Skeletal muscle tissue (tissue), 4 donors: ENCODE data around the gene IGFBP1. TPM values are rescaled to one million over a fixed set of nuclear protein-coding genes. Genes with fewer than 3 reads are reported as not detected.

Experiments
- H3K27ac ChIP-seq: one replicate; pipeline ENCODE4 v1.7.0; 2013; ENCODE audit warnings: mild to moderate bottlenecking, low read depth, low read length, inconsistent platforms
- H3K27me3 ChIP-seq, 3 donors: one replicate each; pipeline ENCODE4 v1.7.0; 2013; ENCODE audit warnings: low read length in 3 of 3; ENCODE audit not compliant: control insufficient read depth in 3 of 3, insufficient read depth in 3 of 3
- H3K36me3 ChIP-seq, 3 donors: one replicate each; pipeline ENCODE4 v1.7.0; 2013; ENCODE audit warnings: low read length in 3 of 3; ENCODE audit not compliant: control insufficient read depth in 3 of 3, insufficient read depth in 3 of 3
- H3K4me1 ChIP-seq, 3 donors: one replicate each; pipeline ENCODE4 v1.7.0; 2013; ENCODE audit warnings: low read length in 3 of 3, mild to moderate bottlenecking in 3 of 3; ENCODE audit not compliant: control insufficient read depth in 3 of 3, insufficient read depth in 3 of 3
- H3K4me3 ChIP-seq, 3 donors: one replicate each; pipeline ENCODE4 v1.7.0; 2013; ENCODE audit warnings: low read length in 3 of 3
- H3K9ac ChIP-seq, 3 donors: one replicate each; pipeline ENCODE4 v1.7.0; 2013; ENCODE audit warnings: low read length in 3 of 3, mild to moderate bottlenecking in 3 of 3, moderate library complexity in 2 of 3, low read depth in 1 of 3
- H3K9me3 ChIP-seq, 3 donors: one replicate each; pipeline ENCODE4 v1.7.0; 2013; ENCODE audit warnings: low read length in 3 of 3; ENCODE audit not compliant: control insufficient read depth in 3 of 3
- total RNA-seq: library from RNA; depleted of rRNA; stranded (reverse); fragments of >200 nt; gene quantifications from one replicate; pipeline ENCODE4 v1.2.3, GENCODE V29; 2014
- donor health status: Osteomylitis.

Gene IGFBP1
- total RNA-seq, 1 donor from 2014 or later: not detected

- H3K27ac ChIP-seq: no peak overlapping the region
- H3K4me1 ChIP-seq: peaks cover 20 to 35% (median 27%) of the 10 kb centered on the region in 3 donors
- peaks cover 20 to 43% (median 21%) of the 10 kb centered on the region in 3 donors for H3K27me3 ChIP-seq
Observed at GRCh38 chr7:45917658-45918057, 29.4 kb downstream of the IGFBP1 start.

GRCh38 chr7:45918556-45918955, 30.3 kb downstream of the IGFBP1 start:
- no peak overlapping the region for H3K9ac ChIP-seq
- H3K36me3 ChIP-seq: peaks cover 5 to 14% (median 6%) of the 10 kb centered on the region in 3 donors
- H3K27me3 ChIP-seq: peaks cover 21 to 48% (median 24%) of the 10 kb centered on the region in 3 donors
- peaks cover 20 to 38% (median 31%) of the 10 kb centered on the region in 3 donors for H3K4me1 ChIP-seq
- no peak overlapping the region for H3K27ac ChIP-seq
- H3K4me3 ChIP-seq: no peak overlapping the region
- no peaks in the 10 kb centered on the region for H3K9me3 ChIP-seq

More at GRCh38 chr7:45917658-45918057, 29.4 kb downstream of the IGFBP1 start:
- Histone ChIP-seq H3K9ac (no peak overlapping the region), H3K4me3 (peak overlapping the region; percentile 8 to 39 (median 8)), H3K36me3 (peaks cover 5 to 14% (median 6%) of the 10 kb centered on the region in 3 donors), H3K9me3 (no peaks in the 10 kb centered on the region)

DNA sequence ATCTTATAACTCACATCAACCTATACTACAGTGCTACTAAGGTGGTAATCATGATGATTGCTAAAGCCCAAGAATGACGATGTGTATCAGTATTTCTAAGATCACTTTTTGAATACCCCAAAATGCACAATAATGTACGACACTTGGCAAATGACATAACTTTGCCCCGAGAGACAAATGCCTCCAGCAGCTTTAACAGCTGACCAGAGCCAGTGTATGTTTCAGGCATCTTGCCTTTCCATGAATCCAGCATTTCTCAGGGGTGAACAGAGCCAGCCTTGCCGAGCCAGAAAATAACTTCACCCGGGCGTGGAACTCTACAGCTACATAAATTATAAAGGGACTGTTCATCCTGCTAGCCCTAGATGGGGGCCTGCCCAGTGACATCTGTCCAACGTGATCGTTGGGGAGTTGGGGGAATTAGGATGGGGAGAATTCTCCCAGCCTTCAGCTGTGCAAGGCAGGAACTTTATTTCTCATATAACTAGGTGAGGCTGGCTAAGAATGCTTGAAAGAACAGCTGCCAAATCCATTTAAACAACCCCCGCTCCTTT, 31.0 kb downstream of the IGFBP1 start:
- no peak overlapping the region for H3K27ac ChIP-seq
- H3K36me3 ChIP-seq: peaks cover 5 to 14% (median 6%) of the 10 kb centered on the region in 3 donors

DNA sequence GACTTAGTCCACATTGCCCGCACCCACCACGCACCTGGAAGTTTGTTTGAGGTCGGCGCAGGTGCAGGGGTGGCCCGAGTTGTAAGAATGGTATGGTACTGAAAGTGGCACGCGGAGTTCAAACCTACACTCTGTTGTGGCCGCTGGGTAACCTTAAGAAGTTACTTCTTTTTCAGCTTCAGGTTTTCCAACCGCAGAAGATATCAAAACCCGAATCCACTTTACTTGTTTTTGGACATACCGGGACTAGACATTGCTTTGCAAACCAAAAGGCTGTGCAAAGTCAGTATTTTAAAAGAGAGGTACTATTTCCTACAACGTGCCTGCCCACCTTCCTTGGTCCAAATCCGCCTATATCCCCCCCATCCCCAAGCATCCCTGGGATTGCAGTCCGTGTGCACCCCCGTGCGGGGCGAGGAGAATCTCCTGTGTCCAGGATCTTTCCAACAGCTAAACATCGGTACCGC, 31.7 kb downstream of the IGFBP1 start:
- H3K9ac ChIP-seq: peak overlapping the region in 2 of 3 donors; percentile 11 to 72
- peaks cover 20 to 43% (median 31%) of the 10 kb centered on the region in 3 donors for H3K4me1 ChIP-seq
- H3K4me3 ChIP-seq: peak overlapping the region; percentile 63 to 74 (median 71)
- H3K36me3 ChIP-seq: peaks cover 0 to 11% (median 2%) of the 10 kb centered on the region in 3 donors
- H3K27ac ChIP-seq: no peak overlapping the region
- peaks cover 25 to 57% (median 29%) of the 10 kb centered on the region in 3 donors for H3K27me3 ChIP-seq
- no peaks in the 10 kb centered on the region for H3K9me3 ChIP-seq

More for the DNA sequence above, 31.0 kb downstream of the IGFBP1 start:
- H3K9ac ChIP-seq: no peak overlapping the region
- H3K27me3 ChIP-seq: peaks cover 25 to 53% (median 26%) of the 10 kb centered on the region in 3 donors
- H3K4me1 ChIP-seq: peaks cover 20 to 43% (median 31%) of the 10 kb centered on the region in 3 donors
- H3K4me3 ChIP-seq: peak overlapping the region; percentile 35 to 71 (median 63)
- H3K9me3 ChIP-seq: no peaks in the 10 kb centered on the region

DNA sequence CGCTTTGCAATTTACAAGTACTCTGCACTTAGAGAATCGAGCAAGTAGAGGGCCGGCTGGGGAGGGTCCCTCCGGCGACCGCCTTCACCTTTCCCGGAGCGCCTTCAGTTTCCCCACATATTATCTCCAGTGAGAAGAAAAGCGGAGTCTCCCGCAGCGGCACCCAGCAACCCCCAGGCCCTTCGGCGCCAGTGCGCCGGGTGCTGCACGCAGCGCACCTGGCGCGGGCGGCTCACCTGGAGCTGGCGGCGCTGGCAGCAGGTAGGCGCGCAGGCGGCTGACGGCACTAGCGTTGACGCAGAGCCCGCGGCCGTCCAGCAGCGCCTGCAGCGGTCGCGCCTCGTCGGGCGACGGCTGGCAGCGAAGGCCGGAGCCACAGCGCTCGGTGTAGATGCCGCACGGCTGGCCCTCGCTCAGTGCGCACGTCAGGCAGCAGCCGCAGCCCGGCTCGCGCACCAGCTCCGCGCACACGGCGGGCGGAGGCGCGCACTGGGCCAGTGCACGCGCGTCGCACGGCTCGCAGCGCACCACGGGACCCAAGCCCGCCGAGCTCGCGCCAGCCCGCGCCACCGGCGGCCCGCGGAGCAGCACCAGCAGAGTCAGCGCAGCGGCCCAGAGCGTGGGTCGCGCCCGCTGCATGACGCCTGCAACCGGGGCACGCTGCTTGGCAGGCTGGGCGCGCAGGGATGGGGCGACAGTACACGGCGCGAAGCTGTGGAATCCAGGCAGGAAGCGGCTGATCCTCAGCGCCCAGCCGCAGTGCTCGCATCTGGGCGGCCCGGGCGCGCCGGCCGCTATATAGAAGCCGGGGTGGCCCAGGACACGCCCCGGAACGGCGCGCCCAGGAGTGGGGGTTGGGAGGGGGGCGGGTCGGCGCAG, 32.5 kb downstream of the IGFBP1 start, which contains the start of gene IGFBP3:
TSS of gene IGFBP3 (minus strand) at position 771 of the 879 bp plus-strand sequence. CDS start at position 639, 132 bp downstream.
- peaks cover 25 to 57% (median 29%) of the 10 kb centered on the region in 3 donors for H3K27me3 ChIP-seq
- H3K4me3 ChIP-seq: peak within 1 kb of the TSS; percentile 63 to 74 (median 71)
- no peak within 1 kb of the TSS for H3K27ac ChIP-seq
- peak within 1 kb of the TSS in 2 of 3 donors; percentile 11 to 72 for H3K9ac ChIP-seq
- no peaks in the 10 kb centered on the region for H3K9me3 ChIP-seq
- peaks cover 0 to 7% (median 0%) of the 10 kb centered on the region in 3 donors for H3K36me3 ChIP-seq
- peaks cover 20 to 43% (median 31%) of the 10 kb centered on the region in 3 donors for H3K4me1 ChIP-seq

GRCh38 chr7:45921381-45921698, 33.1 kb downstream of the IGFBP1 start:
- Histone ChIP-seq H3K4me1 (peaks cover 20 to 43% (median 31%) of the 10 kb centered on the region in 3 donors), H3K27me3 (peaks cover 21 to 57% (median 29%) of the 10 kb centered on the region in 3 donors), H3K9me3 (no peaks in the 10 kb centered on the region), H3K36me3 (peaks cover 0 to 2% (median 0%) of the 10 kb centered on the region in 3 donors), H3K9ac (peak overlapping the region in 1 of 3 donors; percentile 72), H3K27ac (no peak overlapping the region), H3K4me3 (peak overlapping the region in 2 of 3 donors; percentile 41 to 74)

DNA sequence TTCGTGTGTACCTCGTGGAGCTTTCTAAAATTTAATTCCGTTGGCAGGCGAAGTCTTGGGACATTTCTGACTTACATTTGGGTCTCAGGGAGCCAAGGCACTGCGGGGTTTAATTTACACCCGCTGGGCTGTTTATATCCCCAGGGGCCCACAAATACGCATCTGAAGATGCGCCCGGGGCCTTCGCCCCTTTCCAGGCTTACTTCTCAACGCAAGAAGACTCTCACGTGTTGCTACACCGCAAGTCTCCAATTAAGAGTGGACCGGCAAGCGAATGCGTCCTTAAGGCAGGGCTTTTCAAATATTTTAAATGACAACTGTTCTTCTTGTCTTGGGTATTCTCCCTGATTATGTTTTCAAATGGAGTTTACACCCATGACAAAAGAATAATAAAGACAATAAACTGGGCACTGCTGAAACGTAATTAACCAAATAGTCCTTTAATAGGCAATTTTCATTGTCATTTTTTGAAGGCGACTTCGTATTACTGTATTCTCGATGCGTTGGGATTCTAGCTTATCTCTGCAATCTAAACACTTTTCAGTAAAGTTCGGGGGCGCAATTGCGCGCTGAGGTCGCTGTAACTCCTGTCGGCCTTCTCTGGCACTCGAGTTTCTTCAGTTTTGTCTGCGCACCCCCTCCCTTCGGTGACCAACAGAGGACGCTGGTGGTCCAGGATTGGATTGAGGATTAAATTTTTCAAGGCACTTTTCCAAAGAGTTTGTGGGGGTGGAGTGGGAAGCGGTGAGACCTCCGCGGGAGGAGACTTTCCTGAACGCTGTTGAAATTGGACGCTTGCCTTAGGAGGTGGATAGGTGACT, 33.6 kb downstream of the IGFBP1 start:
- Histone ChIP-seq H3K36me3 (no peaks in the 10 kb centered on the region), H3K9ac (peak overlapping the region in 1 of 3 donors; percentile 72), H3K4me1 (peaks cover 20 to 43% (median 31%) of the 10 kb centered on the region in 3 donors), H3K27ac (no peak overlapping the region), H3K4me3 (peak overlapping the region; percentile 41 to 74 (median 45)), H3K27me3 (peaks cover 21 to 57% (median 29%) of the 10 kb centered on the region in 3 donors), H3K9me3 (no peaks in the 10 kb centered on the region)

DNA sequence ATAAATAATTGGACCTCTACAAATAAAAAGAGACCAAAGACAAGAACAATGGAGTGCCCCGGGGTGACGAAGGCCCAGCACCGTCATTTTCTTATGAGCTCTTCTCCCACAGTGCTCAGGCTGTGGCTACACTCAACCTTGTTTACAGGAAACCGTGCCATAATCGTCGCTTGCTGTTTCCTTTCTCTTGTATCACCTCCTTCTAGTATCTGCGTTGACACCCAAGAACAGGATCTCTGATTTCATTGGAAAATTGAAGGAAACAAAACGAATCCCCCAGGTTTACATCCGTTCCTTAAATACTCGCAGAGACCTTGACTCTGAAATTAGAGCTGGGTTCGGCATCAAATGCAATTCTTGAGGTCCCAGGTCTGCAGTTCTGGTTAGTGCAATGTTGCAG, 34.5 kb downstream of the IGFBP1 start:
- H3K9ac ChIP-seq: peak overlapping the region in 1 of 3 donors; percentile 58
- H3K36me3 ChIP-seq: no peaks in the 10 kb centered on the region
- peaks cover 21 to 56% (median 29%) of the 10 kb centered on the region in 3 donors for H3K27me3 ChIP-seq
- peak overlapping the region; percentile 39 to 49 (median 45) for H3K4me3 ChIP-seq
- no peaks in the 10 kb centered on the region for H3K9me3 ChIP-seq
- no peak overlapping the region for H3K27ac ChIP-seq
- peaks cover 18 to 40% (median 29%) of the 10 kb centered on the region in 3 donors for H3K4me1 ChIP-seq

DNA sequence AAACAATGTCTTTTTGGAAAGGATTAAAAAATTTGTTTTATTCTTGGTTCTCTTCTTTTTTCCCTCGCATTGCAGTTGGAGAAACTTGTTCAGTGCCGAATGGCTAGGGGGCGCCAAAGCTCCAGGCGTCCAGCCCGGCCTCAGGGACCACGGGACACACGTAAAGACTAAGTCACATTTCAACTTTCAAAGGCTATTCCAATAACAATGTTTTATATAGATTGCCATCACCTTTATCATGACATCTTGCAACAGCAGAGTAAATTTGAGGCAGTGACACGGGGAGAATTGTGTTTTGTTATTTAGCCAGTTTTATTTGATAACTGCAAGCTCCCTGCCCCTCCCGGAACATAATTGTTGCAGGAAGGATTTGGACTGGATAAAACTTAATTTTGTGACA, 35.0 kb downstream of the IGFBP1 start:
- no peaks in the 10 kb centered on the region for H3K36me3 ChIP-seq
- peaks cover 16 to 38% (median 26%) of the 10 kb centered on the region in 3 donors for H3K4me1 ChIP-seq
- H3K9me3 ChIP-seq: no peaks in the 10 kb centered on the region
- H3K9ac ChIP-seq: no peak overlapping the region
- H3K27ac ChIP-seq: no peak overlapping the region
- peaks cover 21 to 52% (median 29%) of the 10 kb centered on the region in 3 donors for H3K27me3 ChIP-seq
- H3K4me3 ChIP-seq: peak overlapping the region in 2 of 3 donors; percentile 39 to 49
